HL-60/S4 (cell line): ENCODE measurements around the gene SMAGP.

Source experiments
- in situ Hi-C: fragments of 300-500 bp; cut with MboI; formaldehyde crosslinking; loops from 2 replicates; pipeline ENCODE4 v1.14.3; 2022; ENCODE audit warnings: low sequenced_read_pairs

The SMAGP gene

GRCh38 chr12:51198568-51199365 is 71.4 kb downstream of the SMAGP start:
- in situ Hi-C loops, result no loop called here

GRCh38 chr12:51197736-51198567 is 72.3 kb downstream of the SMAGP start:
- in situ Hi-C loops, result no loop called here

GRCh38 chr12:51196547-51196946 is 73.7 kb downstream of the SMAGP start:
- in situ Hi-C loops, result no loop called here

- in situ Hi-C loops, result no loop called here
These were observed 74.4 kb downstream of the SMAGP start for GRCh38 chr12:51195841-51196240.
